C4-2B (cell line): Measurements from ENCODE around the gene SLIT3.

Experiments used
- H3K27ac ChIP-seq: fragments of 450-650 bp; 2 replicates; pipeline ENCODE4 v1.5.1; 2017
- CTCF ChIP-seq: fragments of 450-650 bp; conservative IDR thresholded peaks from 2 replicates; pipeline ENCODE4 v1.5.1; 2017; ENCODE audit warnings: mild to moderate bottlenecking
- ZFX ChIP-seq: fragments of 450-650 bp; IDR thresholded peaks from 2 replicates; pipeline ENCODE4 v1.6.1; 2017

Gene SLIT3

GRCh38 chr5:168705321-168705720 is 595.6 kb downstream of the SLIT3 start:
- TF ChIP-seq CTCF (no peak), ZFX (no peak)
- no peak overlapping the region for H3K27ac ChIP-seq

- H3K27ac ChIP-seq, result no peak overlapping the region
- no peak for TF ChIP-seq ZFX
- TF ChIP-seq CTCF, result no peak
These were observed 598.4 kb downstream of the SLIT3 start for GRCh38 chr5:168702511-168702910.

GRCh38 chr5:168701641-168702040 is 599.3 kb downstream of the SLIT3 start:
- H3K27ac ChIP-seq, result no peak overlapping the region
- no peak for TF ChIP-seq CTCF
- TF ChIP-seq ZFX, result no peak

- no peak overlapping the region for H3K27ac ChIP-seq
- TF ChIP-seq CTCF (no peak), ZFX (no peak)
These were observed 601.9 kb downstream of the SLIT3 start for GRCh38 chr5:168699002-168699401.

GRCh38 chr5:168697034-168697720 is 603.8 kb downstream of the SLIT3 start:
- TF ChIP-seq ZFX, result no peak
- no peak for TF ChIP-seq CTCF
- H3K27ac ChIP-seq, result peak overlapping the region; percentile 38

- H3K27ac ChIP-seq, result peak overlapping the region; percentile 38
- TF ChIP-seq ZFX (no peak), CTCF (no peak)
These were observed 604.3 kb downstream of the SLIT3 start for GRCh38 chr5:168696611-168697010.

GRCh38 chr5:168695301-168695835 is 605.6 kb downstream of the SLIT3 start:
- H3K27ac ChIP-seq, result no peak overlapping the region
- TF ChIP-seq ZFX, result no peak
- TF ChIP-seq CTCF, result no peak
